ENCODE measurements around the gene CYP46A1.
"Not testable (repeated sequence)": the region's sequence is repeated elsewhere in the genome, so short reads cannot be mapped to it uniquely, and the experiment has no call there.

The CYP46A1 gene

GRCh38 chr14:99758872-99759545, 74.9 kb downstream of the CYP46A1 start:
- TF ChIP-seq CTCF (IDR thresholded peaks at IDR 0.05; ENCODE audit: insufficient read depth, low read length, poor library complexity, severe bottlenecking) = no peak
- Histone ChIP-seq H3K4me3 (replicated peaks; ENCODE audit: low read depth, low read length) (no peak overlapping the region), H3K27me3 (replicated peaks; ENCODE audit: control insufficient read depth, insufficient read depth, low read length) (no peaks in the 10 kb centered on the region), H3K36me3 (ENCODE audit: control insufficient read depth, insufficient read depth, low read length) (no peaks in the 10 kb centered on the region)
- no peak for DNase-seq (ENCODE audit: extremely low read depth, insufficient read length)

- TF ChIP-seq CTCF (IDR thresholded peaks at IDR 0.05; ENCODE audit: insufficient read depth, low read length, poor library complexity, severe bottlenecking) = no peak
- DNase-seq (ENCODE audit: extremely low read depth, insufficient read length) = no peak
- Histone ChIP-seq H3K27me3 (replicated peaks; ENCODE audit: control insufficient read depth, insufficient read depth, low read length) (no peaks in the 10 kb centered on the region), H3K4me3 (replicated peaks; ENCODE audit: low read depth, low read length) (no peak overlapping the region), H3K36me3 (ENCODE audit: control insufficient read depth, insufficient read depth, low read length) (no peaks in the 10 kb centered on the region)
Measured at GRCh38 chr14:99759546-99759925, 75.4 kb downstream of the CYP46A1 start.

- DNase-seq (ENCODE audit: extremely low read depth, insufficient read length) = no peak
- Histone ChIP-seq H3K36me3 (ENCODE audit: control insufficient read depth, insufficient read depth, low read length) (no peaks in the 10 kb centered on the region), H3K4me3 (replicated peaks; ENCODE audit: low read depth, low read length) (no peak overlapping the region), H3K27me3 (replicated peaks; ENCODE audit: control insufficient read depth, insufficient read depth, low read length) (no peaks in the 10 kb centered on the region)
- no peak for TF ChIP-seq CTCF (IDR thresholded peaks at IDR 0.05; ENCODE audit: insufficient read depth, low read length, poor library complexity, severe bottlenecking)
Measured at GRCh38 chr14:99760817-99761216, 76.7 kb downstream of the CYP46A1 start.

- not testable (repeated sequence) for H3K4me3 ChIP-seq (replicated peaks; ENCODE audit: low read depth, low read length); H3K27me3 ChIP-seq (replicated peaks; ENCODE audit: control insufficient read depth, insufficient read depth, low read length); H3K36me3 ChIP-seq (ENCODE audit: control insufficient read depth, insufficient read depth, low read length); DNase-seq (ENCODE audit: extremely low read depth, insufficient read length)
Measured at GRCh38 chr14:99762911-99763310, 78.8 kb downstream of the CYP46A1 start.

GRCh38 chr14:99763527-99764221, 79.6 kb downstream of the CYP46A1 start:
- no peaks in the 10 kb centered on the region for H3K36me3 ChIP-seq (ENCODE audit: control insufficient read depth, insufficient read depth, low read length)
- TF ChIP-seq CTCF (IDR thresholded peaks at IDR 0.05; ENCODE audit: insufficient read depth, low read length, poor library complexity, severe bottlenecking) = no peak
- DNase-seq (ENCODE audit: extremely low read depth, insufficient read length) = no peak

GRCh38 chr14:99764222-99764706, 80.2 kb downstream of the CYP46A1 start:
- Histone ChIP-seq H3K4me3 (replicated peaks; ENCODE audit: low read depth, low read length) (no peak overlapping the region), H3K27me3 (replicated peaks; ENCODE audit: control insufficient read depth, insufficient read depth, low read length) (no peaks in the 10 kb centered on the region), H3K36me3 (ENCODE audit: control insufficient read depth, insufficient read depth, low read length) (no peaks in the 10 kb centered on the region)
- DNase-seq (ENCODE audit: extremely low read depth, insufficient read length) = no peak
- TF ChIP-seq CTCF (IDR thresholded peaks at IDR 0.05; ENCODE audit: insufficient read depth, low read length, poor library complexity, severe bottlenecking) = no peak

More at GRCh38 chr14:99763527-99764221, 79.6 kb downstream of the CYP46A1 start:
- Histone ChIP-seq H3K4me3 (replicated peaks; ENCODE audit: low read depth, low read length) (no peak overlapping the region), H3K27me3 (replicated peaks; ENCODE audit: control insufficient read depth, insufficient read depth, low read length) (no peaks in the 10 kb centered on the region)

Data from GM06990 (cell line).